ENCODE measurements around the gene DIP2A.
A peak's percentile ranks its signal among the peaks of the same experiment; 100 is the strongest.
"Not testable (repeated sequence)": the region's sequence is repeated elsewhere in the genome, so short reads cannot be mapped to it uniquely, and the experiment has no call there.

DIP2A gene

GRCh38 chr21:46569081-46569480, 110.4 kb downstream of the DIP2A start:
- Histone ChIP-seq H4K20me1 (ENCODE audit: insufficient read depth, low read length) (no peaks in the 10 kb centered on the region), H3K4me2 (ENCODE audit: low read length) (no peak overlapping the region), H3K36me3 (replicated peaks; ENCODE audit: low read depth, low read length) (peaks cover 26% of the 10 kb centered on the region), H3K27ac (ENCODE audit: low read length) (no peak overlapping the region), H3K4me3 (ENCODE audit: low read length) (no peak overlapping the region), H2AFZ (ENCODE audit: low read depth, low read length) (no peak overlapping the region), H3K27me3 (ENCODE audit: low read depth, low read length) (no peaks in the 10 kb centered on the region), H3K4me1 (ENCODE audit: low read length) (peaks cover 12% of the 10 kb centered on the region), H3K79me2 (ENCODE audit: low read length) (no peaks in the 10 kb centered on the region), H3K9ac (ENCODE audit: low read length) (no peak overlapping the region), H3K9me3 (ENCODE audit: insufficient read depth, low read length) (no peaks in the 10 kb centered on the region)
- TF ChIP-seq CTCF (IDR thresholded peaks at IDR 0.05; ENCODE audit: low read depth, low read length) (no peak), EZH2phosphoT487 (IDR thresholded peaks at IDR 0.05; ENCODE audit: low read depth) (no peak)

GRCh38 chr21:46570119-46570518, 111.4 kb downstream of the DIP2A start:
- Histone ChIP-seq H2AFZ (ENCODE audit: low read depth, low read length) (no peak overlapping the region), H3K27me3 (ENCODE audit: low read depth, low read length) (no peaks in the 10 kb centered on the region), H4K20me1 (ENCODE audit: insufficient read depth, low read length) (no peaks in the 10 kb centered on the region), H3K27ac (ENCODE audit: low read length) (no peak overlapping the region), H3K4me3 (ENCODE audit: low read length) (no peak overlapping the region), H3K79me2 (ENCODE audit: low read length) (no peaks in the 10 kb centered on the region), H3K9ac (ENCODE audit: low read length) (no peak overlapping the region), H3K36me3 (replicated peaks; ENCODE audit: low read depth, low read length) (peaks cover 26% of the 10 kb centered on the region), H3K4me2 (ENCODE audit: low read length) (no peak overlapping the region), H3K9me3 (ENCODE audit: insufficient read depth, low read length) (no peaks in the 10 kb centered on the region), H3K4me1 (ENCODE audit: low read length) (peaks cover 12% of the 10 kb centered on the region)
- TF ChIP-seq EZH2phosphoT487 (IDR thresholded peaks at IDR 0.05; ENCODE audit: low read depth), result no peak
- no peak for TF ChIP-seq CTCF (IDR thresholded peaks at IDR 0.05; ENCODE audit: low read depth, low read length)

- no peaks in the 10 kb centered on the region for H4K20me1 ChIP-seq (ENCODE audit: insufficient read depth, low read length)
- no peak overlapping the region for H2AFZ ChIP-seq (ENCODE audit: low read depth, low read length)
- H3K79me2 ChIP-seq (ENCODE audit: low read length), result no peaks in the 10 kb centered on the region
- no peaks in the 10 kb centered on the region for H3K27me3 ChIP-seq (ENCODE audit: low read depth, low read length)
- TF ChIP-seq EZH2phosphoT487 (IDR thresholded peaks at IDR 0.05; ENCODE audit: low read depth) (no peak), CTCF (IDR thresholded peaks at IDR 0.05; ENCODE audit: low read depth, low read length) (no peak)
- peaks cover 12% of the 10 kb centered on the region for H3K4me1 ChIP-seq (ENCODE audit: low read length)
- no peaks in the 10 kb centered on the region for H3K9me3 ChIP-seq (ENCODE audit: insufficient read depth, low read length)
- H3K4me3 ChIP-seq (ENCODE audit: low read length), result no peak overlapping the region
- H3K36me3 ChIP-seq (replicated peaks; ENCODE audit: low read depth, low read length), result peaks cover 26% of the 10 kb centered on the region
- H3K4me2 ChIP-seq (ENCODE audit: low read length), result no peak overlapping the region
- H3K27ac ChIP-seq (ENCODE audit: low read length), result no peak overlapping the region
- no peak overlapping the region for H3K9ac ChIP-seq (ENCODE audit: low read length)
These were observed 111.9 kb downstream of the DIP2A start for GRCh38 chr21:46570631-46571030.

- Histone ChIP-seq H3K4me1 (ENCODE audit: low read length) (peaks cover 12% of the 10 kb centered on the region), H3K4me2 (ENCODE audit: low read length) (peak overlapping the region; percentile 44), H3K36me3 (replicated peaks; ENCODE audit: low read depth, low read length) (peaks cover 23% of the 10 kb centered on the region), H3K79me2 (ENCODE audit: low read length) (no peaks in the 10 kb centered on the region), H3K9me3 (ENCODE audit: insufficient read depth, low read length) (no peaks in the 10 kb centered on the region), H2AFZ (ENCODE audit: low read depth, low read length) (no peak overlapping the region), H4K20me1 (ENCODE audit: insufficient read depth, low read length) (no peaks in the 10 kb centered on the region), H3K27me3 (ENCODE audit: low read depth, low read length) (no peaks in the 10 kb centered on the region), H3K9ac (ENCODE audit: low read length) (no peak overlapping the region), H3K4me3 (ENCODE audit: low read length) (no peak overlapping the region), H3K27ac (ENCODE audit: low read length) (peak overlapping the region; percentile 51)
- TF ChIP-seq CTCF (IDR thresholded peaks at IDR 0.05; ENCODE audit: low read depth, low read length) (no peak), EZH2phosphoT487 (IDR thresholded peaks at IDR 0.05; ENCODE audit: low read depth) (no peak)
These were observed 114.2 kb downstream of the DIP2A start for GRCh38 chr21:46572850-46573249.

GRCh38 chr21:46577786-46578185, 119.1 kb downstream of the DIP2A start:
- peaks cover 16% of the 10 kb centered on the region for H3K36me3 ChIP-seq (replicated peaks; ENCODE audit: low read depth, low read length)
- H4K20me1 ChIP-seq (ENCODE audit: insufficient read depth, low read length); H2AFZ ChIP-seq (ENCODE audit: low read depth, low read length); H3K9ac ChIP-seq (ENCODE audit: low read length); H3K4me1 ChIP-seq (ENCODE audit: low read length); H3K4me2 ChIP-seq (ENCODE audit: low read length); H3K79me2 ChIP-seq (ENCODE audit: low read length); H3K27ac ChIP-seq (ENCODE audit: low read length); H3K27me3 ChIP-seq (ENCODE audit: low read depth, low read length); H3K4me3 ChIP-seq (ENCODE audit: low read length); H3K9me3 ChIP-seq (ENCODE audit: insufficient read depth, low read length): not testable (repeated sequence)

- H3K36me3 ChIP-seq (replicated peaks; ENCODE audit: low read depth, low read length), result peaks cover 20% of the 10 kb centered on the region
These were observed 120.7 kb downstream of the DIP2A start for GRCh38 chr21:46579394-46579793.

More at GRCh38 chr21:46579394-46579793, 120.7 kb downstream of the DIP2A start:
- H2AFZ ChIP-seq (ENCODE audit: low read depth, low read length); H4K20me1 ChIP-seq (ENCODE audit: insufficient read depth, low read length); H3K9ac ChIP-seq (ENCODE audit: low read length); H3K27me3 ChIP-seq (ENCODE audit: low read depth, low read length); H3K4me1 ChIP-seq (ENCODE audit: low read length); H3K27ac ChIP-seq (ENCODE audit: low read length); H3K9me3 ChIP-seq (ENCODE audit: insufficient read depth, low read length); H3K79me2 ChIP-seq (ENCODE audit: low read length); H3K4me3 ChIP-seq (ENCODE audit: low read length); H3K4me2 ChIP-seq (ENCODE audit: low read length): not testable (repeated sequence)

All from OCI-LY3 (cell line).